ENCODE data around the gene POU6F2. TPM values are rescaled to one million over a fixed set of nuclear protein-coding genes. Genes with fewer than 3 reads are reported as not detected.

The POU6F2 gene, protein sequence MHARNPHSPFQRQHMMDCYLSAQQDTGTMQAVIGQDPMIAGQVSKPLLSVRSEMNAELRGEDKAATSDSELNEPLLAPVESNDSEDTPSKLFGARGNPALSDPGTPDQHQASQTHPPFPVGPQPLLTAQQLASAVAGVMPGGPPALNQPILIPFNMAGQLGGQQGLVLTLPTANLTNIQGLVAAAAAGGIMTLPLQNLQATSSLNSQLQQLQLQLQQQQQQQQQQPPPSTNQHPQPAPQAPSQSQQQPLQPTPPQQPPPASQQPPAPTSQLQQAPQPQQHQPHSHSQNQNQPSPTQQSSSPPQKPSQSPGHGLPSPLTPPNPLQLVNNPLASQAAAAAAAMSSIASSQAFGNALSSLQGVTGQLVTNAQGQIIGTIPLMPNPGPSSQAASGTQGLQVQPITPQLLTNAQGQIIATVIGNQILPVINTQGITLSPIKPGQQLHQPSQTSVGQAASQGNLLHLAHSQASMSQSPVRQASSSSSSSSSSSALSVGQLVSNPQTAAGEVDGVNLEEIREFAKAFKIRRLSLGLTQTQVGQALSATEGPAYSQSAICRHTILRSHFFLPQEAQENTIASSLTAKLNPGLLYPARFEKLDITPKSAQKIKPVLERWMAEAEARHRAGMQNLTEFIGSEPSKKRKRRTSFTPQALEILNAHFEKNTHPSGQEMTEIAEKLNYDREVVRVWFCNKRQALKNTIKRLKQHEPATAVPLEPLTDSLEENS
- total RNA-seq, result 1 to 10 TPM in 1 of 6 donors, under 1 TPM in 3, not detected in 2; under 0.01 to 1.4 (median 0.24) TPM

DNA sequence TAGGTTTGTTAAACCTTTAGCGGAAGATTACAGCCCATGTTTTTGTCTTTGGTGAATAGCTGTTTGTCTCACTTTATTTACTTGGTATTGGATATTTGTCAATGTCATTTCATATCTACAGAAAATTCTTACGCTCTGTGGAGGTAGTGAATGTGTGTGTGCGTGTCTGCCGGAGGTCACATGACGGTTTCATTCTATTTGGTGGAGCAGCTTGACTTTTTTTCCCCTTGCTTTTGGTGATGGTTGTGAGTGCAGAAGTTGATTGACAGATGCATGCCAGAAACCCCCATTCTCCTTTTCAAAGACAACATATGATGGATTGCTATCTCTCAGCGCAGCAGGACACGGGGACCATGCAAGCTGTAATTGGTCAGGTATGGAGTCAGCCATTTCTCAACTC is at the start of gene POU6F2:
POU6F2 (plus strand) TSS at position 225 of the 400 bp plus-strand sequence; CDS start at position 270, 45 bp downstream.
- WGBS, 2 donors, result 83 to 86% methylated on average over 7 of the region's 7 CpGs
- Histone ChIP-seq H3K27me3 (peaks cover 0 to 9% (median 4%) of the 10 kb centered on the region in 4 donors), H3K4me3 (no peak within 1 kb of the TSS), H3K36me3 (no peaks in the 10 kb centered on the region), H3K9me3 (no peaks in the 10 kb centered on the region), H3K27ac (no peak within 1 kb of the TSS), H3K4me1 (peaks cover 0 to 6% (median 5%) of the 10 kb centered on the region in 4 donors)
- ATAC-seq (ENCODE audit: low FRiP score in 2 of 2) (no peak), DNase-seq (no peak)
- TF ChIP-seq, protein P1, sequence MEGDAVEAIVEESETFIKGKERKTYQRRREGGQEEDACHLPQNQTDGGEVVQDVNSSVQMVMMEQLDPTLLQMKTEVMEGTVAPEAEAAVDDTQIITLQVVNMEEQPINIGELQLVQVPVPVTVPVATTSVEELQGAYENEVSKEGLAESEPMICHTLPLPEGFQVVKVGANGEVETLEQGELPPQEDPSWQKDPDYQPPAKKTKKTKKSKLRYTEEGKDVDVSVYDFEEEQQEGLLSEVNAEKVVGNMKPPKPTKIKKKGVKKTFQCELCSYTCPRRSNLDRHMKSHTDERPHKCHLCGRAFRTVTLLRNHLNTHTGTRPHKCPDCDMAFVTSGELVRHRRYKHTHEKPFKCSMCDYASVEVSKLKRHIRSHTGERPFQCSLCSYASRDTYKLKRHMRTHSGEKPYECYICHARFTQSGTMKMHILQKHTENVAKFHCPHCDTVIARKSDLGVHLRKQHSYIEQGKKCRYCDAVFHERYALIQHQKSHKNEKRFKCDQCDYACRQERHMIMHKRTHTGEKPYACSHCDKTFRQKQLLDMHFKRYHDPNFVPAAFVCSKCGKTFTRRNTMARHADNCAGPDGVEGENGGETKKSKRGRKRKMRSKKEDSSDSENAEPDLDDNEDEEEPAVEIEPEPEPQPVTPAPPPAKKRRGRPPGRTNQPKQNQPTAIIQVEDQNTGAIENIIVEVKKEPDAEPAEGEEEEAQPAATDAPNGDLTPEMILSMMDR (IDR thresholded peaks at IDR 0.05), result no peak
- no peak for TF ChIP-seq POLR2A (IDR thresholded peaks at IDR 0.05)
- no peak for TF ChIP-seq POLR2AphosphoS5 (IDR thresholded peaks at IDR 0.05)
- no peak for TF ChIP-seq EP300 (IDR thresholded peaks at IDR 0.05)

DNA sequence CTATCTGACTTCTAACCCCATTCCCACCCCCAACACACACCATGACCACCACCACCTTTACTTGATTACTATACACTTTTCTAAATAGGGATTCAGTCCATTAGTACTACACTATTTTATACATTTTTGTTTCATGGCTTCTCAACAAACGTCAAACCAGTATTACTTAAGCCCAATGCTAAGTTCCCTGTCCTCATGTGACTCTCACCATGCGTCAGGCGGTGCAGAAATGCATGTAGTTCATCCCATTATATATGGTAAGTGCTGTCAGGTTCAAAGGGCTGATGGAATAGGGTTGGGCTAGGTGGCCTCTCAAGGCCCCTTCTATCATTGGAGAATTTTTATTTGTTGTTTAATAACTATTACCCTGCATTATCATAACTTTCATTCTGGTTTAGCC is 49.2 kb upstream of the POU6F2 start:
- Histone ChIP-seq H3K4me3 (no peak overlapping the region), H3K27me3 (no peaks in the 10 kb centered on the region), H3K4me1 (peaks cover 0 to 9% (median 5%) of the 10 kb centered on the region in 4 donors), H3K9me3 (no peaks in the 10 kb centered on the region), H3K36me3 (no peaks in the 10 kb centered on the region), H3K27ac (no peak overlapping the region)
- DNase-seq (peak in 1 of 2 donors; percentile 26), ATAC-seq (ENCODE audit: low FRiP score in 2 of 2) (no peak)
- WGBS, 2 donors, result 81 to 82% methylated on average over 3 of the region's 3 CpGs
- TF ChIP-seq POLR2AphosphoS5 (IDR thresholded peaks at IDR 0.05) (no peak), EP300 (IDR thresholded peaks at IDR 0.05) (no peak), POLR2A (IDR thresholded peaks at IDR 0.05) (no peak)
- TF ChIP-seq, protein P1 (IDR thresholded peaks at IDR 0.05), result no peak

DNA sequence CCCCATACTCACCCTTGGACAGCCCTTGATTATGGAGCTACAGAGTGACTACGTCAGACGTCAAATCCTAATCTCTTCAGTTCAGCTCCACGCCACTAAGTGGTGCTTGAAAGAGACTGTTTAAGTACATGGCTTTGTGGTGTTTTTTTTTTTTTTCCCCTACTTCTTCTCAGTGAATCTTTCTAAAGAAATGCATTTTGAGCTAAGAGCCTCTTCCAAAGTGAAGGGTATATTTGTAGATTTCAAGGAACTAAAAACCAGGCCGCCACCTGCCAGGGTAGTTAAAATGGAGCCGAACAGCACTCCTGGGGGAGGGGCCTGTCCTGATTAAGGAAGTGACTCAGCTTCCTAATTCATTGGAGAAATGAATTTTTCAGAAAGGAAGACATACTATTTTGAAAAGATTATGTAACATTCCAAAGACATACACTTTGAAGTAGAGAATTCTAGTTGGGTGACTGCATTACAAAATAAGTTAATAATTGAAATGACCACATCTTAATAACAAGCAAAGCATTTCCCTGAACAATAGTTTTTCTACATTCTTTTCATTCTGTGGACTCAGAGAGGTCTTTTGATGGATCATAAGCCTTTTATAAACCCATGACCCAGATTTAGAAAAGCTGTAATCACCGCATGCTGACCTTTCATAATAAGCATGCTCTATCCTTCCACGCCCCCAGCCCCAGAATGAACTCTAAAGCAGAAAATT is 48.1 kb upstream of the POU6F2 start:
- no peaks in the 10 kb centered on the region for H3K27me3 ChIP-seq
- H3K9me3 ChIP-seq, result no peaks in the 10 kb centered on the region
- 56 to 61% methylated on average over 7 of the region's 7 CpGs for WGBS, 2 donors
- no peaks in the 10 kb centered on the region for H3K36me3 ChIP-seq
- H3K27ac ChIP-seq, result peak overlapping the region; percentile 34 to 61 (median 43)
- TF ChIP-seq EP300 (IDR thresholded peaks at IDR 0.05), result no peak
- TF ChIP-seq, protein P1 (IDR thresholded peaks at IDR 0.05), result no peak
- no peak for TF ChIP-seq POLR2AphosphoS5 (IDR thresholded peaks at IDR 0.05)
- TF ChIP-seq POLR2A (IDR thresholded peaks at IDR 0.05), result no peak
- DNase-seq, result peak in 1 of 2 donors; percentile 61
- ATAC-seq (ENCODE audit: low FRiP score in 2 of 2), result peak; percentile 62 to 80
- H3K4me3 ChIP-seq, result no peak overlapping the region
- H3K4me1 ChIP-seq, result peaks cover 0 to 9% (median 5%) of the 10 kb centered on the region in 4 donors

DNA sequence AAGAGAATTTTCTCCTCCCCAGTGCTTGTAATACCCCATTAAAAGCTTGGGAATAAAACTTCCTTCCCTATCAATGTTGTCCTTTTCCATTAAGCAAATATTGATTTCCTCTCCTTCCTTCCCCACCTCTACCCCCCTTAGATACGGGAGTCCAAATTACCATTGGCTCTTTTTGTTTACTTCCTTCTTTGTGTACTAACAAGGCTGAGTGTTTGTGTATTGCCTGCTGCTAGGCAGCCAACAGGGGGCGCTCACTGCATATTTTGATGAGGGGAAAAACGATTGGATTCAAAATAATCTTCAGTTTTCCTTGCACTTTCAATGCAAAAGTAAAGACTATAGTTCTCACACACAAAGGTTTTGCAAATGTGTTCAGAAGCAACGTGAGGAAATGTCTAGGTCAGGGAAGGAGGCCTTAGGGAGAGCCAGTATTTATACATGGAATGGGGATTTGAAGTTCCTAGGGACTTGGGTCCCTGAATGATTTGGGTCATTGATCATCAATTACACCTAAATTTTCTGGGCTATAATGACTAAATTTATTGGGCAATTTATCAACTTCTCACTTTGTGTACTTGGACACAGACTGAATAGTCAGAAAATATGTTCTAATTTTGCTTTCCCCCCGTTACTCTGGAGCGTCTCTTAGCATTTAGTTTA is 45.1 kb upstream of the POU6F2 start:
- no peak overlapping the region for H3K27ac ChIP-seq
- peaks cover 0 to 9% (median 5%) of the 10 kb centered on the region in 4 donors for H3K4me1 ChIP-seq
- no peaks in the 10 kb centered on the region for H3K36me3 ChIP-seq
- no peaks in the 10 kb centered on the region for H3K27me3 ChIP-seq
- H3K4me3 ChIP-seq, result no peak overlapping the region
- H3K9me3 ChIP-seq, result no peaks in the 10 kb centered on the region
- ATAC-seq (ENCODE audit: low FRiP score in 2 of 2), result peak in 1 of 2 donors; percentile 55
- WGBS, 2 donors, result 27 to 31% methylated on average over 6 of the region's 6 CpGs
- peak in 1 of 2 donors; percentile 45 for DNase-seq
- TF ChIP-seq, protein P1 (IDR thresholded peaks at IDR 0.05), result peak; percentile 43 to 74 (median 66)
- no peak for TF ChIP-seq EP300 (IDR thresholded peaks at IDR 0.05)

Measured in upper lobe of left lung (tissue), 6 donors.